Peyer's patch (tissue), 4 donors: ENCODE measurements around the gene FGD5.

Experiments
- POLR2A ChIP-seq, 2 donors: fragments of 450-650 bp; IDR thresholded peaks; one replicate each; pipeline ENCODE4 v1.5.1; 2017; ENCODE audit warnings: antibody characterized with exemption in 2 of 2, mild to moderate bottlenecking in 2 of 2, moderate library complexity in 2 of 2
- TF ChIP-seq, protein P1 (sequence below), 6 experiments: fragments of 450-650 bp in 4 of 6; fragments of 200-600 bp in 2 of 6; sonication (generic) in 1 of 6; IDR thresholded peaks; one replicate each; pipeline ENCODE4 v1.5.1; 2017 to 2019; ENCODE audit warnings: antibody characterized with exemption in 6 of 6, mild to moderate bottlenecking in 3 of 6, moderate library complexity in 1 of 6

DNA sequence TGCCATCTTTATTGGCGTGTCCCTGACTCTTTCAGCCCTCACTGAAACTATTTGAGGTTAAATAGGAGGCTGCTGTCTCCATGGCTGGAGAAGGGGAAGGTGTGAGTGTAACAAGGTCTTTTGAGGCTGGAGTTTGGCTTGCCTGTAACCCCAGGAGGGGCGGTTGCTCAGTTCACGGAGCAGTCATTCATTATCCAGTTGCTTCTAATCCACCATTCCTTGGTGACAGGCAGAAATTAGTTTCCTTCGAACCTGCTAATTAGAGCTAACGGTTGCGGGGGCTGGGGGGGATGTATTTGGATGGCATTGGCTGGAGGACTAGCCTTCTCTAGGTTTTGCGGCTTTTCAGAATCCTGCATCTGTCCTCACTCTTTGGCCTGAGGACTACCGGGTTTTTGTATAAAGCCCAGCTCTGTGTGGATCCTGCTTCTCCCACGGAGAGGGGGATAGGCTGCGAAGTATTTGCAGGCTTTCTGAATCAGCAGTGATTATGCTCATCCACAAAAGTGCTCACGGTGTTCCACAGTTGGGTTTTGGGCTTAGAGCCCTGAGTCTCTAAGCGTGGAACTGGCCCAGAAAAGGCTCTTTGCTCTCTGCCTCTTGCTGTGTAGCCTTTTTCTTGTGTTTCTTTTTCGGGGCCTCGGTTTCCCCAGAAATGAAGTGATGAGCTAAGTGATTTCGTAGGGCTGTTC lies 18.6 kb downstream of the FGD5 start:
- TF ChIP-seq, protein P1, sequence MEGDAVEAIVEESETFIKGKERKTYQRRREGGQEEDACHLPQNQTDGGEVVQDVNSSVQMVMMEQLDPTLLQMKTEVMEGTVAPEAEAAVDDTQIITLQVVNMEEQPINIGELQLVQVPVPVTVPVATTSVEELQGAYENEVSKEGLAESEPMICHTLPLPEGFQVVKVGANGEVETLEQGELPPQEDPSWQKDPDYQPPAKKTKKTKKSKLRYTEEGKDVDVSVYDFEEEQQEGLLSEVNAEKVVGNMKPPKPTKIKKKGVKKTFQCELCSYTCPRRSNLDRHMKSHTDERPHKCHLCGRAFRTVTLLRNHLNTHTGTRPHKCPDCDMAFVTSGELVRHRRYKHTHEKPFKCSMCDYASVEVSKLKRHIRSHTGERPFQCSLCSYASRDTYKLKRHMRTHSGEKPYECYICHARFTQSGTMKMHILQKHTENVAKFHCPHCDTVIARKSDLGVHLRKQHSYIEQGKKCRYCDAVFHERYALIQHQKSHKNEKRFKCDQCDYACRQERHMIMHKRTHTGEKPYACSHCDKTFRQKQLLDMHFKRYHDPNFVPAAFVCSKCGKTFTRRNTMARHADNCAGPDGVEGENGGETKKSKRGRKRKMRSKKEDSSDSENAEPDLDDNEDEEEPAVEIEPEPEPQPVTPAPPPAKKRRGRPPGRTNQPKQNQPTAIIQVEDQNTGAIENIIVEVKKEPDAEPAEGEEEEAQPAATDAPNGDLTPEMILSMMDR (IDR thresholded peaks at IDR 0.05), result no peak
- no peak for TF ChIP-seq POLR2A (IDR thresholded peaks at IDR 0.05)
